ENCODE results near the gene ITPR1.

ITPR1 gene

GRCh38 chr3:4856986-4857385 lies 363.8 kb downstream of the ITPR1 start:
- H3K9me3 Mint-ChIP-seq = peaks cover 32% of the 10 kb centered on the region
- H3K27ac Mint-ChIP-seq = no peak overlapping the region
- no peak overlapping the region for H3K4me3 Mint-ChIP-seq
- H3K27me3 Mint-ChIP-seq (ENCODE audit: low read depth) = no peaks in the 10 kb centered on the region
- peaks cover 61% of the 10 kb centered on the region for H3K36me3 Mint-ChIP-seq (ENCODE audit: low read depth)
- peaks cover 52% of the 10 kb centered on the region for H3K4me1 Mint-ChIP-seq (ENCODE audit: low read depth)

GRCh38 chr3:4859788-4860187 lies 366.6 kb downstream of the ITPR1 start:
- Mint-ChIP-seq H3K4me1 (ENCODE audit: low read depth) (peaks cover 44% of the 10 kb centered on the region), H3K27ac (no peak overlapping the region), H3K36me3 (ENCODE audit: low read depth) (peaks cover 80% of the 10 kb centered on the region), H3K4me3 (no peak overlapping the region), H3K27me3 (ENCODE audit: low read depth) (no peaks in the 10 kb centered on the region), H3K9me3 (peaks cover 57% of the 10 kb centered on the region)

- Mint-ChIP-seq H3K27ac (no peak overlapping the region), H3K4me1 (ENCODE audit: low read depth) (peaks cover 31% of the 10 kb centered on the region), H3K9me3 (peaks cover 47% of the 10 kb centered on the region), H3K4me3 (no peak overlapping the region), H3K36me3 (ENCODE audit: low read depth) (peaks cover 55% of the 10 kb centered on the region), H3K27me3 (ENCODE audit: low read depth) (no peaks in the 10 kb centered on the region)
Observed at GRCh38 chr3:4862973-4863372, 369.8 kb downstream of the ITPR1 start.

GRCh38 chr3:4864503-4864902 lies 371.4 kb downstream of the ITPR1 start:
- H3K4me3 Mint-ChIP-seq = no peak overlapping the region
- H3K27ac Mint-ChIP-seq = no peak overlapping the region
- peaks cover 31% of the 10 kb centered on the region for H3K4me1 Mint-ChIP-seq (ENCODE audit: low read depth)
- peaks cover 45% of the 10 kb centered on the region for H3K36me3 Mint-ChIP-seq (ENCODE audit: low read depth)
- no peaks in the 10 kb centered on the region for H3K27me3 Mint-ChIP-seq (ENCODE audit: low read depth)
- peaks cover 41% of the 10 kb centered on the region for H3K9me3 Mint-ChIP-seq

GRCh38 chr3:4865714-4866113 lies 372.6 kb downstream of the ITPR1 start:
- H3K27ac Mint-ChIP-seq = peak overlapping the region; percentile 19
- no peaks in the 10 kb centered on the region for H3K27me3 Mint-ChIP-seq (ENCODE audit: low read depth)
- peaks cover 36% of the 10 kb centered on the region for H3K9me3 Mint-ChIP-seq
- H3K36me3 Mint-ChIP-seq (ENCODE audit: low read depth) = peaks cover 38% of the 10 kb centered on the region
- peaks cover 40% of the 10 kb centered on the region for H3K4me1 Mint-ChIP-seq (ENCODE audit: low read depth)
- H3K4me3 Mint-ChIP-seq = no peak overlapping the region

- Mint-ChIP-seq H3K27me3 (ENCODE audit: low read depth) (no peaks in the 10 kb centered on the region), H3K9me3 (peaks cover 26% of the 10 kb centered on the region), H3K4me1 (ENCODE audit: low read depth) (peaks cover 46% of the 10 kb centered on the region), H3K27ac (peak overlapping the region; percentile 90), H3K4me3 (peak overlapping the region; percentile 81), H3K36me3 (ENCODE audit: low read depth) (peaks cover 28% of the 10 kb centered on the region)
Observed at GRCh38 chr3:4866866-4867265, 373.7 kb downstream of the ITPR1 start.

- no peaks in the 10 kb centered on the region for H3K27me3 Mint-ChIP-seq (ENCODE audit: low read depth)
- H3K4me3 Mint-ChIP-seq = no peak overlapping the region
- peaks cover 7% of the 10 kb centered on the region for H3K36me3 Mint-ChIP-seq (ENCODE audit: low read depth)
- H3K9me3 Mint-ChIP-seq = peaks cover 9% of the 10 kb centered on the region
- peaks cover 9% of the 10 kb centered on the region for H3K4me1 Mint-ChIP-seq (ENCODE audit: low read depth)
- H3K27ac Mint-ChIP-seq = no peak overlapping the region
Observed at GRCh38 chr3:4877173-4877787, 384.1 kb downstream of the ITPR1 start.

- no peaks in the 10 kb centered on the region for H3K27me3 Mint-ChIP-seq (ENCODE audit: low read depth)
- no peak overlapping the region for H3K4me3 Mint-ChIP-seq
- no peak overlapping the region for H3K27ac Mint-ChIP-seq
- peaks cover 18% of the 10 kb centered on the region for H3K4me1 Mint-ChIP-seq (ENCODE audit: low read depth)
- H3K36me3 Mint-ChIP-seq (ENCODE audit: low read depth) = peaks cover 4% of the 10 kb centered on the region
- H3K9me3 Mint-ChIP-seq = peaks cover 13% of the 10 kb centered on the region
Observed at GRCh38 chr3:4880850-4881249, 387.7 kb downstream of the ITPR1 start.

GRCh38 chr3:4882548-4882947 lies 389.4 kb downstream of the ITPR1 start:
- Mint-ChIP-seq H3K9me3 (peaks cover 8% of the 10 kb centered on the region), H3K36me3 (ENCODE audit: low read depth) (peaks cover 4% of the 10 kb centered on the region), H3K27ac (no peak overlapping the region), H3K4me1 (ENCODE audit: low read depth) (peaks cover 31% of the 10 kb centered on the region), H3K4me3 (no peak overlapping the region), H3K27me3 (ENCODE audit: low read depth) (no peaks in the 10 kb centered on the region)

- Mint-ChIP-seq H3K27ac (no peak overlapping the region), H3K36me3 (ENCODE audit: low read depth) (peaks cover 4% of the 10 kb centered on the region), H3K9me3 (peaks cover 8% of the 10 kb centered on the region), H3K4me1 (ENCODE audit: low read depth) (peaks cover 34% of the 10 kb centered on the region), H3K4me3 (no peak overlapping the region), H3K27me3 (ENCODE audit: low read depth) (no peaks in the 10 kb centered on the region)
Observed at GRCh38 chr3:4883011-4883410, 389.9 kb downstream of the ITPR1 start.

GRCh38 chr3:4884888-4885287 lies 391.7 kb downstream of the ITPR1 start:
- H3K36me3 Mint-ChIP-seq (ENCODE audit: low read depth) = peaks cover 12% of the 10 kb centered on the region
- peaks cover 48% of the 10 kb centered on the region for H3K4me1 Mint-ChIP-seq (ENCODE audit: low read depth)
- no peaks in the 10 kb centered on the region for H3K27me3 Mint-ChIP-seq (ENCODE audit: low read depth)
- H3K4me3 Mint-ChIP-seq = no peak overlapping the region
- peaks cover 8% of the 10 kb centered on the region for H3K9me3 Mint-ChIP-seq
- H3K27ac Mint-ChIP-seq = no peak overlapping the region

GRCh38 chr3:4885316-4885715 lies 392.2 kb downstream of the ITPR1 start:
- H3K4me3 Mint-ChIP-seq = no peak overlapping the region

GRCh38 chr3:4886448-4886847 lies 393.3 kb downstream of the ITPR1 start:
- H3K9me3 Mint-ChIP-seq = peaks cover 8% of the 10 kb centered on the region
- H3K27ac Mint-ChIP-seq = no peak overlapping the region
- H3K36me3 Mint-ChIP-seq (ENCODE audit: low read depth) = peaks cover 13% of the 10 kb centered on the region
- no peak overlapping the region for H3K4me3 Mint-ChIP-seq
- peaks cover 49% of the 10 kb centered on the region for H3K4me1 Mint-ChIP-seq (ENCODE audit: low read depth)
- H3K27me3 Mint-ChIP-seq (ENCODE audit: low read depth) = no peaks in the 10 kb centered on the region

More at GRCh38 chr3:4885316-4885715, 392.2 kb downstream of the ITPR1 start:
- H3K36me3 Mint-ChIP-seq (ENCODE audit: low read depth) = peaks cover 13% of the 10 kb centered on the region
- H3K4me1 Mint-ChIP-seq (ENCODE audit: low read depth) = peaks cover 49% of the 10 kb centered on the region
- no peak overlapping the region for H3K27ac Mint-ChIP-seq
- H3K27me3 Mint-ChIP-seq (ENCODE audit: low read depth) = no peaks in the 10 kb centered on the region
- H3K9me3 Mint-ChIP-seq = peaks cover 8% of the 10 kb centered on the region

- H3K27me3 Mint-ChIP-seq (ENCODE audit: low read depth) = no peaks in the 10 kb centered on the region
- peak overlapping the region; percentile 23 for H3K4me3 Mint-ChIP-seq
- peaks cover 51% of the 10 kb centered on the region for H3K4me1 Mint-ChIP-seq (ENCODE audit: low read depth)
- no peak overlapping the region for H3K27ac Mint-ChIP-seq
- peaks cover 13% of the 10 kb centered on the region for H3K36me3 Mint-ChIP-seq (ENCODE audit: low read depth)
- H3K9me3 Mint-ChIP-seq = peaks cover 5% of the 10 kb centered on the region
Observed at GRCh38 chr3:4887177-4887576, 394.0 kb downstream of the ITPR1 start.

- H3K4me3 Mint-ChIP-seq = peak overlapping the region; percentile 47
- peaks cover 51% of the 10 kb centered on the region for H3K4me1 Mint-ChIP-seq (ENCODE audit: low read depth)
- peak overlapping the region; percentile 91 for H3K27ac Mint-ChIP-seq
- no peaks in the 10 kb centered on the region for H3K9me3 Mint-ChIP-seq
- no peaks in the 10 kb centered on the region for H3K27me3 Mint-ChIP-seq (ENCODE audit: low read depth)
- H3K36me3 Mint-ChIP-seq (ENCODE audit: low read depth) = peaks cover 17% of the 10 kb centered on the region
Observed at GRCh38 chr3:4888913-4889846, 396.0 kb downstream of the ITPR1 start.
